Vagina (tissue), 2 donors: ENCODE results near the gene AATK. TPM values are rescaled to one million over a fixed set of nuclear protein-coding genes. Genes with fewer than 3 reads are reported as not detected.

Source experiments
- DNase-seq, 2 donors: peaks; one replicate each; pipeline ENCODE4 v3.0.0-alpha.2; 2017; ENCODE audit errors: extremely low spot score in 2 of 2
- H3K27ac ChIP-seq: fragments of 200-600 bp; sonication (generic); one replicate; pipeline ENCODE4 v1.5.1; 2019
- H3K27me3 ChIP-seq: fragments of 200-600 bp; sonication (generic); one replicate; pipeline ENCODE4 v1.5.1; 2019
- H3K36me3 ChIP-seq, 2 donors: fragments of 200-600 bp; sonication (generic); one replicate each; pipeline ENCODE4 v1.5.1; 2017 to 2019
- H3K4me1 ChIP-seq: fragments of 200-600 bp; sonication (generic); one replicate; pipeline ENCODE4 v1.5.1; 2019
- H3K4me3 ChIP-seq, 2 donors: fragments of 200-600 bp; sonication (generic); 1 replicate in 1 of 2; 2 replicates in 1 of 2; pipeline ENCODE4 v1.5.1; 2016 to 2019
- H3K9me3 ChIP-seq: fragments of 200-600 bp; sonication (generic); one replicate; pipeline ENCODE4 v1.5.1; 2019
- POLR2A ChIP-seq, 2 donors: fragments of 450-650 bp; IDR thresholded peaks; one replicate each; pipeline ENCODE4 v1.6.1; 2017; ENCODE audit warnings: antibody characterized with exemption in 2 of 2, mild to moderate bottlenecking in 2 of 2, moderate library complexity in 2 of 2
- POLR2AphosphoS5 ChIP-seq, 2 donors: sonication (generic); formaldehyde crosslinking; IDR thresholded peaks; one replicate each; pipeline ENCODE4 v1.9.0; 2017; ENCODE audit warnings: antibody characterized with exemption in 2 of 2, mild to moderate bottlenecking in 2 of 2, low read depth in 1 of 2; ENCODE audit not compliant: insufficient read depth in 1 of 2
- intact Hi-C: fragments of 100-400 bp; cut with DNase I; formaldehyde crosslinking; loops from one replicate; pipeline ENCODE4 v1.15.1; 2023
- total RNA-seq: library from RNA; depleted of rRNA; stranded (reverse); fragments of >200 nt; gene quantifications from one replicate; pipeline ENCODE4 v1.2.3, GENCODE V29; 2016
- TF ChIP-seq, protein P1 (sequence below), 3 experiments: fragments of 450-650 bp in 2 of 3; fragments of 200-600 bp in 1 of 3; sonication (generic) in 1 of 3; IDR thresholded peaks; one replicate each; pipeline ENCODE4 v1.5.1; 2017 to 2019; ENCODE audit warnings: antibody characterized with exemption in 3 of 3, mild to moderate bottlenecking in 2 of 3, moderate library complexity in 2 of 3

Gene AATK
- total RNA-seq, 1 donor from 2014 or later: 6.4 TPM

- H3K27ac ChIP-seq: no peak overlapping the region
- H3K4me3 ChIP-seq: no peak overlapping the region
- H3K4me1 ChIP-seq: no peaks in the 10 kb centered on the region
- H3K9me3 ChIP-seq: no peaks in the 10 kb centered on the region
- DNase-seq: no peak
- intact Hi-C loops: no loop called here
- TF ChIP-seq POLR2A (IDR thresholded peaks at IDR 0.05) (no peak), POLR2AphosphoS5 (IDR thresholded peaks at IDR 0.05; ENCODE audit: insufficient read depth in 1 of 2, low read depth in 1 of 2) (no peak)
- TF ChIP-seq, protein P1, sequence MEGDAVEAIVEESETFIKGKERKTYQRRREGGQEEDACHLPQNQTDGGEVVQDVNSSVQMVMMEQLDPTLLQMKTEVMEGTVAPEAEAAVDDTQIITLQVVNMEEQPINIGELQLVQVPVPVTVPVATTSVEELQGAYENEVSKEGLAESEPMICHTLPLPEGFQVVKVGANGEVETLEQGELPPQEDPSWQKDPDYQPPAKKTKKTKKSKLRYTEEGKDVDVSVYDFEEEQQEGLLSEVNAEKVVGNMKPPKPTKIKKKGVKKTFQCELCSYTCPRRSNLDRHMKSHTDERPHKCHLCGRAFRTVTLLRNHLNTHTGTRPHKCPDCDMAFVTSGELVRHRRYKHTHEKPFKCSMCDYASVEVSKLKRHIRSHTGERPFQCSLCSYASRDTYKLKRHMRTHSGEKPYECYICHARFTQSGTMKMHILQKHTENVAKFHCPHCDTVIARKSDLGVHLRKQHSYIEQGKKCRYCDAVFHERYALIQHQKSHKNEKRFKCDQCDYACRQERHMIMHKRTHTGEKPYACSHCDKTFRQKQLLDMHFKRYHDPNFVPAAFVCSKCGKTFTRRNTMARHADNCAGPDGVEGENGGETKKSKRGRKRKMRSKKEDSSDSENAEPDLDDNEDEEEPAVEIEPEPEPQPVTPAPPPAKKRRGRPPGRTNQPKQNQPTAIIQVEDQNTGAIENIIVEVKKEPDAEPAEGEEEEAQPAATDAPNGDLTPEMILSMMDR (IDR thresholded peaks at IDR 0.05): no peak
- no peaks in the 10 kb centered on the region for H3K27me3 ChIP-seq
- H3K36me3 ChIP-seq: no peaks in the 10 kb centered on the region
Measured at GRCh38 chr17:81136366-81136765, 29.7 kb downstream of the AATK start.

DNA sequence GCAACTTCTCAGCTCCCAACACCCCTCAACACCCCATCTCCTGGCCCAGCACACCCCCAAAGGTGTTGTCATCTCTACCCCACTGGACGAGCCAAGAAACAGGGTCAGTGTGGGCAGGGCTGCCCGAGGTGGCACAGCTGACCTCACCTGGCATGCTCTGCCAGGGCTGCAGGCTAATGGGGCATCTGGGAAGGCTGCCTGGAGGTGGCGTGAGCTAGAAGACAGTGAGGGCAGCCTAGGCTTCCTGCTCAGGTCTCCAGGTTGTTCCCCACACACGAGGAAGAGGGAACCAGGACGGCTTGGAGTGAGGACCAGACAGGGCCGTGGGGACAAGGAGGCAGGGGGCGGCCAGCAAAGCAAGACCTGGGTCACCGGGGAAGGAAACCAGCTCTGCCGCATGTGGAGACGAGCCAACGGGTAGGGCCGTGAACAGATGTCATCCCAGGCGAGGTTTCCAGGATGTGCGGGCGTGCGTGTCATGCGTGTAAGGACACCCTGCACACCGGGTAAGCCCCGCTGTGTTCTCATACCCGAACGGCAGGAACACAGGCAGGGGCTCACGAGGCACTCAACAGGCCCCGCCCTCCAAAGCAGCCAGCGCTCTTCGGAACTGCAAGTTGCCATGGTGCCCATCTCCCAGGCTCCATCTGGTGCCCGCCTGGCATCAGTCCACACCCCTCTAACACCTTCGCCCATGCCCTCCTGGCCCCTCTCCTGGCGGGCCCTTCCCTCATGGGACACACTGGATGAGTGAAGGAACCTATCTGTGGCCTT is 30.3 kb downstream of the AATK start:
- no peak for DNase-seq
- H3K27me3 ChIP-seq: no peaks in the 10 kb centered on the region
- no peak overlapping the region for H3K4me3 ChIP-seq
- H3K27ac ChIP-seq: no peak overlapping the region
- TF ChIP-seq POLR2AphosphoS5 (IDR thresholded peaks at IDR 0.05; ENCODE audit: insufficient read depth in 1 of 2, low read depth in 1 of 2) (no peak), POLR2A (IDR thresholded peaks at IDR 0.05) (no peak)
- TF ChIP-seq, protein P1 (IDR thresholded peaks at IDR 0.05): no peak
- intact Hi-C loops: no loop called here
- H3K36me3 ChIP-seq: no peaks in the 10 kb centered on the region
- H3K9me3 ChIP-seq: no peaks in the 10 kb centered on the region
- H3K4me1 ChIP-seq: no peaks in the 10 kb centered on the region

GRCh38 chr17:81134064-81134781 is 31.8 kb downstream of the AATK start:
- H3K36me3 ChIP-seq: no peaks in the 10 kb centered on the region
- no peaks in the 10 kb centered on the region for H3K27me3 ChIP-seq
- no peak overlapping the region for H3K4me3 ChIP-seq
- H3K4me1 ChIP-seq: no peaks in the 10 kb centered on the region
- no peak for DNase-seq
- H3K27ac ChIP-seq: no peak overlapping the region
- intact Hi-C loops: no loop called here
- H3K9me3 ChIP-seq: no peaks in the 10 kb centered on the region
- TF ChIP-seq POLR2A (IDR thresholded peaks at IDR 0.05) (no peak), POLR2AphosphoS5 (IDR thresholded peaks at IDR 0.05; ENCODE audit: insufficient read depth in 1 of 2, low read depth in 1 of 2) (no peak)
- TF ChIP-seq, protein P1 (IDR thresholded peaks at IDR 0.05): no peak

- intact Hi-C loops: no loop called here
- Histone ChIP-seq H3K27ac (no peak overlapping the region), H3K4me3 (no peak overlapping the region)
Measured at GRCh38 chr17:81132770-81133723, 33.0 kb downstream of the AATK start.

More at GRCh38 chr17:81132770-81133723, 33.0 kb downstream of the AATK start:
- no peaks in the 10 kb centered on the region for H3K36me3 ChIP-seq
- H3K9me3 ChIP-seq: no peaks in the 10 kb centered on the region
- TF ChIP-seq POLR2A (IDR thresholded peaks at IDR 0.05): no peak
- no peak for TF ChIP-seq POLR2AphosphoS5 (IDR thresholded peaks at IDR 0.05; ENCODE audit: insufficient read depth in 1 of 2, low read depth in 1 of 2)
- TF ChIP-seq, protein P1 (IDR thresholded peaks at IDR 0.05): no peak
- no peak for DNase-seq
- no peaks in the 10 kb centered on the region for H3K27me3 ChIP-seq
- no peaks in the 10 kb centered on the region for H3K4me1 ChIP-seq
